NCI-H446 treated with DMSO at 0.1 percent for 48 hours (cell line): Measurements from ENCODE around the gene CCDC88B.
A peak's percentile ranks its signal among the peaks of the same experiment; 100 is the strongest.
"Not testable (repeated sequence)": the region's sequence is repeated elsewhere in the genome, so short reads cannot be mapped to it uniquely, and the experiment has no call there.

Source experiments
- DNase-seq: peaks from one replicate; lab custom pipeline; 2025; lab: John Stamatoyannopoulos, UW

CCDC88B gene

GRCh38 chr11:64305691-64306562 is 34.1 kb upstream of the CCDC88B start:
- DNase-seq, result no peak

- no peak for DNase-seq
Measured at GRCh38 chr11:64306563-64306875, 33.5 kb upstream of the CCDC88B start.

- DNase-seq, result no peak
Measured at GRCh38 chr11:64306876-64307622, 33.0 kb upstream of the CCDC88B start.

DNA sequence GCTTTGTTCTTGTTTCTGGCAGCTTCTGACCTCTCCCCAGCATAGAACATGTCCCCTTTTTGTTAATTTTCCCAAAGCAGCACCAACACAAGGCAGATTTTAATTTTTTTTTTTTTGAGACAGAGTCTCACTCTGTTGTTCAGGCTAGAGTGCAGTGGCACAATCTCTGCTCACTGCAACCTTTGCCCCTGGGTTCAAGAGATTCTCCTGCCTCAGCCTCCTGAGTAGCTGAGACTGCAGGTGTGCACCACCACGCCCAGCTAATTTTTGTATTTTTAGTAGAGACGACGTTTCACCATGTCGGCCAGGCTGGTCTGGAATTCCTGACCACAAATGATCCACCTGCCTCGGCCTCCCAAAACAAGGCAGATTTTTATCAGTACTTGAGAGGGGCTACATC is 32.2 kb upstream of the CCDC88B start:
- not testable (repeated sequence) for DNase-seq

DNA sequence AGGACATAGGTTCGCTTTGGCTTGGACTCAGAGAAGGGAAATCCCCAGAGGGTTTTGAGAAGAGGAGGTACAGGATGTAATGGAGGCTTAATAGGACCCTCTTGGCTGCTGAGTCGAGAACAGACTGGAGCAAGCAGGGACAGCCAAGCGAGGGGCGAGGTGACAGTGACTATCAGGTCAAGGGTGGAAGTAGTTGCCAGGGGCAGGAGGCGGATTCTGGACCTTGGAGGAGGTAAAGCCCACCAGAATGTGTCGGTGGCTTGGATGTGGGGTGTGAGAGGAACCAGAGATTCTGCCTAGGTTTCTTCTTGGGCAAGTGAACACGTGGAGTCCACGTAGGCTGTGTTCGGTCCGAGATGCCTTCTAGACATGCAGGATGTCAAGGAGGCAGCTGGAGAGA is 27.1 kb upstream of the CCDC88B start:
- no peak for DNase-seq

DNA sequence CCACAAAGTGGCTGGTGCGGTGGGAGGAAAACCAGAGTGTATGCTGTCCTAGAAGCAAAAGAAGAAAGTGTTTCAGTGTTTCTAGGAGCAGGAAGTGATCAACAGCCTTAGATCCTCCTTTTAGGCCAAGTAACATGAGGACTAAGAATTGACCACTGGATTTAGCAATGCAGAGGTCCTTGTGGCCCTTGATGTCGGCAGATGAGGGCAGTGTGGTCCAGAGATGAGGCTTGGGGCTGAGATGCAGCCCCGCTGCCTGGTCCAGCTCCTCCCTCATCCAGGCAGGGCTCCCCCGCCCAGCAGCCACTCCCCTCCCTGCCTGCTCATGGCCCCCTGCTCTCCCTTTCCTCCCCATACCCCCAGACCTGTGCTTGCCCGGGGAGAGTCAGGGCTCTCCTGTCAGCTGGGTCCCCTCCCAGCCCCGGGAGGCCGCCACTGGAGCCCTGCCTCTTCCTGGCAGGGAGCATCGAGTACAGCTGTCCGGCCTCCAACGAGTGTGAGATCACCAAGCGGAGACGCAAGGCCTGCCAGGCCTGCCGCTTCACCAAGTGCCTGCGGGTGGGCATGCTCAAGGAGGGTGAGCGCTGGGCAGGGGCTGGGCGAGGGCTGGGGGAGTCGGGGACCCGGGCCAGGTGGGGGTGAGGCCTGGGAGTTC is 26.4 kb upstream of the CCDC88B start:
- DNase-seq, result no peak

GRCh38 chr11:64314146-64314804 is 25.7 kb upstream of the CCDC88B start:
- no peak for DNase-seq

GRCh38 chr11:64314805-64315561 is 25.0 kb upstream of the CCDC88B start:
- DNase-seq, result no peak

DNA sequence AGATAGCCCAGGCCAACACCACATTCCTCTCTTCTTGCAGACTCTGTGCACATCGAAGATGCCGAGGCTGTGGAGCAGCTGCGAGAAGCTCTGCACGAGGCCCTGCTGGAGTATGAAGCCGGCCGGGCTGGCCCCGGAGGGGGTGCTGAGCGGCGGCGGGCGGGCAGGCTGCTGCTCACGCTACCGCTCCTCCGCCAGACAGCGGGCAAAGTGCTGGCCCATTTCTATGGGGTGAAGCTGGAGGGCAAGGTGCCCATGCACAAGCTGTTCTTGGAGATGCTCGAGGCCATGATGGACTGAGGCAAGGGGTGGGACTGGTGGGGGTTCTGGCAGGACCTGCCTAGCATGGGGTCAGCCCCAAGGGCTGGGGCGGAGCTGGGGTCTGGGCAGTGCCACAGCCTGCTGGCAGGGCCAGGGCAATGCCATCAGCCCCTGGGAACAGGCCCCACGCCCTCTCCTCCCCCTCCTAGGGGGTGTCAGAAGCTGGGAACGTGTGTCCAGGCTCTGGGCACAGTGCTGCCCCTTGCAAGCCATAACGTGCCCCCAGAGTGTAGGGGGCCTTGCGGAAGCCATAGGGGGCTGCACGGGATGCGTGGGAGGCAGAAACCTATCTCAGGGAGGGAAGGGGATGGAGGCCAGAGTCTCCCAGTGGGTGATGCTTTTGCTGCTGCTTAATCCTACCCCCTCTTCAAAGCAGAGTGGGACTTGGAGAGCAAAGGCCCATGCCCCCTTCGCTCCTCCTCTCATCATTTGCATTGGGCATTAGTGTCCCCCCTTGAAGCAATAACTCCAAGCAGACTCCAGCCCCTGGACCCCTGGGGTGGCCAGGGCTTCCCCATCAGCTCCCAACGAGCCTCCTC is 24.1 kb upstream of the CCDC88B start:
- DNase-seq, result not testable (repeated sequence)

GRCh38 chr11:64316672-64317324 is 23.2 kb upstream of the CCDC88B start:
- DNase-seq, result no peak

DNA sequence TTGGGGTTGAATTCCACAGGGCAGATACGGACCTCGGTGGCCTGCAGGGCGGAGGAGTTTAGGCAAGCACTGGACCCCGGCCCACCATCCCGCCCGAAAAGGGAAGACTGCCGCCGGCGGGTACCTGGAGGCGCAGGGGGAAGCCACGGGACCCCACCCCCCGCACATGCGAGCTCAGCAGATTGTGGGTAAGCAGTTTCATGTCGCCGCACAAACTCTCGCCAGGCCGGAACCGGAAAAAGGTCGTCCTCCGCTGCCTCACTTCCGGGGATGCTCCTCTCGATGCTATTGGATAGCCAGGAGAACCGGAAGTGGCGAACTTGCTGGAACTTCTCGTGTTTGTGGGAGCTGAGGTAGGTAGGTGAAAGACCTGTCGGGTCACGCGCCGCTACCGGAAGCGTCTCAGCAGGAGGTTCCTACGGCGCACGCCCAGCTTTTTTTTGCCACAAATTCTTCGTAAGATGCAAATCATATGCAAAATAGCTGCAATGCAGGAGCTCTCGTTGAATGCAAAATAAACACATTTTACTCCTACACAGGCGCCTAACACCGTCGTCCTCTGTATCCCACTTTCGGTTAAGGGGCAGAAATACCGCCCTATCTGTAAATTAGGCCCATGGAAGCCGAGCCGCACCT is 22.6 kb upstream of the CCDC88B start, which contains the start of gene TRMT112:
TSS of gene TRMT112 (minus strand) at position 235 of the 636 bp plus-strand sequence. CDS start at position 202, 33 bp downstream.
- peak; percentile 97 for DNase-seq

DNA sequence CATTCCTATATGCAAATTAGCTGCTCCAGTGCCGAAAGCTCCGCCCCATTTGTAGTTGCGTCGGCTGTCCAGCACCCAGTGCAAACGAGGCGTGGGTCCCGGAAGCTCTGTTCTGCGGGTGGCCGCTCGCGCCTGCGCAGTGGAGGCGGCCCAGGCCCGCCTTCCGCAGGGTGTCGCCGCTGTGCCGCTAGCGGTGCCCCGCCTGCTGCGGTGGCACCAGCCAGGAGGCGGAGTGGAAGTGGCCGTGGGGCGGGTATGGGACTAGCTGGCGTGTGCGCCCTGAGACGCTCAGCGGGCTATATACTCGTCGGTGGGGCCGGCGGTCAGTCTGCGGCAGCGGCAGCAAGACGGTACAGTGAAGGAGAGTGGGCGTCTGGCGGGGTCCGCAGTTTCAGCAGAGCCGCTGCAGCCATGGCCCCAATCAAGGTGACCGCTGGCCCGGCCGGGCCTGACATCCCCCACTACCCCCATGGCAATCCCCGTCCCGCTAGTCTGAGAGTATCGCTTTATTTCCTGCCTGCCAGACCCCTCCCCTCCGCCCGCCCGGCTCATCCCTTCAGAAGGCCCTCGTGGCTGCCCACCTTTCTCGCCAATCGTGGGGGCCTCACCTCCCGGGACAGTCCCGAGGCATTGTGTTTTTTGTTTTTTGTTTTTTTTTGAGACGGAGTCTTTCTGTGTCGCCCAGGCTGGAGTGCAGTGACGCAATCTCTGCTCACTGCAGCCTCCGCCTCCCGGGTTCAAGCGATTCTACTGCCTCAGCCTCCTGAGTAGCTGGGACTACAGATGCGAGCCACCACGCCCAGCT is 21.8 kb upstream of the CCDC88B start, which contains the start of gene PRDX5:
TSS of gene PRDX5 (plus strand) at position 161 of the 805 bp plus-strand sequence. CDS start at position 256, 95 bp downstream.
- DNase-seq, result peak; percentile 96

DNA sequence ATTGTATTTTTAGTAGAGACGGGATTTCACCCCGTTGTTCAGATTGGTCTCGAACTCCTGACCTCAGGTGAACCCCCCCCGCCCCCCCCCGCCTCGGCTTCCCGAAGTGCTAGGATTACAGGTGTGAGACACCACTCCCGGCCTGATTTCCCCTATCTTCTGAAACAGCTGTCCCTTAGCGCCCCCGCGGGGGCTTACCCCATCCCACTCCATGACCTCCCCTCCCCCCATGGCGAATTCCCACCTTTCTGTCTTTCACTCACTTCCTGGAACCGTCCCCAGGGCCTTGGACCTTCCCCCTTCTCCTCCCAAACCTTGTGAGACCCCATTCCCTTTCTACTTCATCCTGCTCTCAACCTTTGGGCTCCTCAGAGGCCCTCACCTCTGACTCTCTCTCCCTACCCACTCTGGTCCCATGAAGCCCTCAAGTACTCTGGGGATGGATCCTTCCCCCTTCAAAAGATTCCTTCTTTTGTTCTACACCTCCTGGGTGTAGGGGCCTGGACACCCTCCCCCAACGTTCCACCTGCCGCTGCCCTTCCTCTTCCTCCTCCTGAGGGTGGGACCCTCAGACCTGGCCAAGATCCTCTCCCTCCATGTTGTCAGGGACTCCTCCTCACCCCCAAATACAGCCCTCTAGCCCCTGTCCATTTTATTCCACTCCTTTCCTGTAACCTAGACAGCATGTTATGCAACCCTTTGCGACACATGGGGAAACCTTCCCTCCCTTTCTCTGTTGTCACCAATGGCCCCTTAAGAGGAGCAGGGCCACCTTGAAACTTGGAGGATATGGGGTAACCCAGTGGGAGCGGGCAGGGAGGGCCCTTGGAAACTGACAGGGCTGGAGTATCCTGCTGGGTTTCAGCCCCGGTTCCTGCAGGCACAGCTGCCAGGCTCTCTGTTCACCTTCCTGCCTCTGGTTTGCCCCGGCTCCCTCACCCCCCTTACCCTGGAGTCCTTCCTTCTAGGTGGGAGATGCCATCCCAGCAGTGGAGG is 20.9 kb upstream of the CCDC88B start:
- DNase-seq, result no peak

DNA sequence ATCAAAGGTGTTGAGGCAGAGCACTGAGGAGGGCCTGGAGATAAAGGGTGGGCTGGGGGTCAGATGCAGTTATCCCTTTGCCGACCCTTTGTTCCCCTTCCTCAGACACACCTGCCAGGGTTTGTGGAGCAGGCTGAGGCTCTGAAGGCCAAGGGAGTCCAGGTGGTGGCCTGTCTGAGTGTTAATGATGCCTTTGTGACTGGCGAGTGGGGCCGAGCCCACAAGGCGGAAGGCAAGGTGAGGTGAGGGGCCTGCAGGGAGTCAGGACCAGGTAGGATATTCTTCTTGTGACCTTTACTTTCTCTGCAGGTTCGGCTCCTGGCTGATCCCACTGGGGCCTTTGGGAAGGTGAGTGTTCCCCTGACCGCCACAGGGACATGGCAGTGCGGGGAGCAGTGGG is 19.4 kb upstream of the CCDC88B start:
- no peak for DNase-seq

DNA sequence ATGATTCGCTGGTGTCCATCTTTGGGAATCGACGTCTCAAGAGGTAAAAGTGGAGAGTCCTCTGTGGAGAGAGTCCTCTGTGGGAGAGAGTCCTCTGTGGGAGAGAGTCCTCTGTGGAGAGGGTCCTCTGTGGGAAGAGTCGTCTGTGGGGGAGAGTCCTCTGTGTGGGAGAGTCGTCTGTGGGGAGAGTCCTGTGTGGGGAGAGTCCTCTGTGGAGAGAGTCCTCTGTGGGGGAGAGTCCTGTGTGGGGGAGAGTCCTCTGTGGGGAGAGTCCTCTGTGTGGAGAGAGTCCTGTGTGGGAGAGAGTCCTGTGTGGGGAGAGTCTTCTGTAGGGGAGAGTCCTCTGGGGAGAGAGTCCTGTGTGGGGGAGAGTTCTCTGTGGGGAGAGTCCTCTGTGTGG is 19.0 kb upstream of the CCDC88B start:
- DNase-seq, result no peak

DNA sequence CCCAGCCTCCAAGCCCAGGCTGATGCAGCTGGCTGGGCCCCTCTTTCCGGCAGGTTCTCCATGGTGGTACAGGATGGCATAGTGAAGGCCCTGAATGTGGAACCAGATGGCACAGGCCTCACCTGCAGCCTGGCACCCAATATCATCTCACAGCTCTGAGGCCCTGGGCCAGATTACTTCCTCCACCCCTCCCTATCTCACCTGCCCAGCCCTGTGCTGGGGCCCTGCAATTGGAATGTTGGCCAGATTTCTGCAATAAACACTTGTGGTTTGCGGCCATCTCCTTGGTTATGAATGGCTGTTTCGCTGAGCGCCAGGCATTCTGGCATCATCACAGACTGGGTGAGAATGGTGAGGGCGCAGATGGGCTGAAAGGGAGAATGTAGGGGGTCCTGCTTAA is 18.5 kb upstream of the CCDC88B start:
- DNase-seq, result no peak

GRCh38 chr11:64322925-64323260 is 17.1 kb upstream of the CCDC88B start:
- no peak for DNase-seq
